SU-DHL-6 (cell line): ENCODE measurements around the gene IGF2R.
"Not testable (repeated sequence)": the region's sequence is repeated elsewhere in the genome, so short reads cannot be mapped to it uniquely, and the experiment has no call there.

Source experiments
- H2AFZ ChIP-seq: fragments of 200-600 bp; sonication (generic); 2 replicates; pipeline ENCODE4 v1.6.1; 2014; ENCODE audit warnings: low read depth, mild to moderate bottlenecking, moderate library complexity, mixed read lengths, antibody characterized with exemption, low read length; ENCODE audit not compliant: severe bottlenecking
- H3F3A ChIP-seq: fragments of 200-600 bp; shearing (Covaris generic); 2 replicates; pipeline ENCODE4 v1.6.0; 2016; ENCODE audit warnings: antibody characterized with exemption, mild to moderate bottlenecking; ENCODE audit not compliant: insufficient read depth
- H3K27ac ChIP-seq: fragments of 200-600 bp; sonication (generic); 2 replicates; pipeline ENCODE4 v1.5.1; 2016; ENCODE audit warnings: low read depth, mild to moderate bottlenecking, low read length, moderate library complexity, mixed read lengths
- H3K27me3 ChIP-seq: fragments of 200-600 bp; sonication (generic), shearing (Covaris generic); 2 replicates; pipeline ENCODE4 v1.6.0; 2014; ENCODE audit warnings: mild to moderate bottlenecking, low read length
- H3K36me3 ChIP-seq: fragments of 200-600 bp; sonication (generic); 2 replicates; pipeline ENCODE4 v1.6.1; 2014; ENCODE audit warnings: mild to moderate bottlenecking, low read length, mixed read lengths
- H3K4me2 ChIP-seq: fragments of 300-600, 200-600 bp; shearing (Covaris generic), sonication (generic); 2 replicates; pipeline ENCODE4 v1.6.0; 2014; ENCODE audit warnings: low read length, low read depth, mild to moderate bottlenecking; ENCODE audit not compliant: poor library complexity, severe bottlenecking
- H3K4me3 ChIP-seq: fragments of 200-600 bp; sonication (generic); 2 replicates; pipeline ENCODE4 v1.5.1; 2014; ENCODE audit warnings: antibody characterized with exemption, low read length, mild to moderate bottlenecking, mixed read lengths; ENCODE audit not compliant: insufficient read depth, poor library complexity, severe bottlenecking
- H3K79me2 ChIP-seq: fragments of 200-600 bp; sonication (generic); 2 replicates; pipeline ENCODE4 v1.6.1; 2014; ENCODE audit warnings: mild to moderate bottlenecking, low read length, moderate library complexity; ENCODE audit not compliant: insufficient read depth
- H3K9ac ChIP-seq: fragments of 200-600 bp; sonication (generic); 2 replicates; pipeline ENCODE4 v1.7.0; 2014; ENCODE audit warnings: mild to moderate bottlenecking, low read length
- H3K9me2 ChIP-seq: fragments of 200-600 bp; sonication (generic); replicated peaks from 2 replicates; pipeline ENCODE4 v1.6.1; 2014; ENCODE audit warnings: low read length; ENCODE audit not compliant: insufficient read depth
- H3K9me3 ChIP-seq: fragments of 200-600 bp; sonication (generic); 2 replicates; pipeline ENCODE4 v1.6.1; 2014; ENCODE audit warnings: low read length, mixed read lengths; ENCODE audit not compliant: insufficient read depth
- H4K20me1 ChIP-seq: fragments of 200-600 bp; sonication (generic); 2 replicates; pipeline ENCODE4 v1.6.1; 2014; ENCODE audit warnings: low read depth, mild to moderate bottlenecking, antibody characterized with exemption, low read length, moderate library complexity, mixed read lengths
- EZH2phosphoT487 ChIP-seq: fragments of 200-600 bp; sonication (generic), shearing (Covaris generic); conservative IDR thresholded peaks from 2 replicates; pipeline ENCODE4 v1.6.1; 2018; ENCODE audit warnings: mild to moderate bottlenecking, antibody characterized with exemption, low read length, moderate library complexity, mixed read lengths
- TF ChIP-seq, protein P1 (sequence below): fragments of 200-600 bp; sonication (generic); IDR thresholded peaks from one replicate; pipeline ENCODE4 v1.5.1; 2017; ENCODE audit warnings: antibody characterized with exemption, mild to moderate bottlenecking, low read length, moderate library complexity; ENCODE audit not compliant: insufficient read depth, poor library complexity, severe bottlenecking

IGF2R gene

DNA sequence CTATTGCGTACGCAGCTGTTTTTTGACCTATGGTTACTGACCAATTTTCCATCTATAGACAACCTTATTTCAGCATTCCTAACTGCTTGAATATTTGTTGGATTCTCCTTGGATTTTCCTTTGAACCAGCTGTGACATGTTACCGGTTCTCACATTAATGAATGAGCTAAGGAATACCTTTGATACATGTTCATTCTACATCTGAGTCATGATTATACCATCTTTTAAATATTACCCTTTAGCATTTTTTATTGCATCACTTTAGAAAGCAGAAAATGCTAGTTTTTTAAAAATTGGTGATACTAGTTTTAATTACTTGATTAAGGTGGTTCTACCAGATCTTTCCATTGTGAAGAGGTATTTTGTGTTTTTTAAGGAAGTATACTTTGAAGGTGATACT lies 1.9 kb upstream of the IGF2R start:
- Histone ChIP-seq H2AFZ (no peak overlapping the region), H3K36me3 (no peaks in the 10 kb centered on the region), H3K9me3 (no peaks in the 10 kb centered on the region), H3K4me3 (no peak overlapping the region), H3K27ac (no peak overlapping the region), H3F3A (0 out of 2 replicates have a peak, but pooled peaks cover 3% of the 10 kb centered on the region), H3K9me2 (no peaks in the 10 kb centered on the region), H3K79me2 (peaks cover 27% of the 10 kb centered on the region), H3K9ac (no peak overlapping the region), H4K20me1 (0 out of 2 replicates have a peak, but pooled peaks cover 3% of the 10 kb centered on the region), H3K4me2 (no peak overlapping the region), H3K27me3 (no peaks in the 10 kb centered on the region)
- no peak for TF ChIP-seq EZH2phosphoT487
- TF ChIP-seq, protein P1, sequence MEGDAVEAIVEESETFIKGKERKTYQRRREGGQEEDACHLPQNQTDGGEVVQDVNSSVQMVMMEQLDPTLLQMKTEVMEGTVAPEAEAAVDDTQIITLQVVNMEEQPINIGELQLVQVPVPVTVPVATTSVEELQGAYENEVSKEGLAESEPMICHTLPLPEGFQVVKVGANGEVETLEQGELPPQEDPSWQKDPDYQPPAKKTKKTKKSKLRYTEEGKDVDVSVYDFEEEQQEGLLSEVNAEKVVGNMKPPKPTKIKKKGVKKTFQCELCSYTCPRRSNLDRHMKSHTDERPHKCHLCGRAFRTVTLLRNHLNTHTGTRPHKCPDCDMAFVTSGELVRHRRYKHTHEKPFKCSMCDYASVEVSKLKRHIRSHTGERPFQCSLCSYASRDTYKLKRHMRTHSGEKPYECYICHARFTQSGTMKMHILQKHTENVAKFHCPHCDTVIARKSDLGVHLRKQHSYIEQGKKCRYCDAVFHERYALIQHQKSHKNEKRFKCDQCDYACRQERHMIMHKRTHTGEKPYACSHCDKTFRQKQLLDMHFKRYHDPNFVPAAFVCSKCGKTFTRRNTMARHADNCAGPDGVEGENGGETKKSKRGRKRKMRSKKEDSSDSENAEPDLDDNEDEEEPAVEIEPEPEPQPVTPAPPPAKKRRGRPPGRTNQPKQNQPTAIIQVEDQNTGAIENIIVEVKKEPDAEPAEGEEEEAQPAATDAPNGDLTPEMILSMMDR = no peak

GRCh38 chr6:159967621-159968020 lies 1.3 kb upstream of the IGF2R start:
- not testable (repeated sequence) for H3K4me3 ChIP-seq, H3K9me3 ChIP-seq, H2AFZ ChIP-seq, H4K20me1 ChIP-seq, H3K36me3 ChIP-seq, H3K27me3 ChIP-seq, H3K9me2 ChIP-seq, H3F3A ChIP-seq, H3K27ac ChIP-seq
- Histone ChIP-seq H3K4me2 (peak overlapping the region; percentile 98), H3K9ac (peak overlapping the region; percentile 87; the same call in 1 of the 2 replicates), H3K79me2 (peaks cover 33% of the 10 kb centered on the region)

DNA sequence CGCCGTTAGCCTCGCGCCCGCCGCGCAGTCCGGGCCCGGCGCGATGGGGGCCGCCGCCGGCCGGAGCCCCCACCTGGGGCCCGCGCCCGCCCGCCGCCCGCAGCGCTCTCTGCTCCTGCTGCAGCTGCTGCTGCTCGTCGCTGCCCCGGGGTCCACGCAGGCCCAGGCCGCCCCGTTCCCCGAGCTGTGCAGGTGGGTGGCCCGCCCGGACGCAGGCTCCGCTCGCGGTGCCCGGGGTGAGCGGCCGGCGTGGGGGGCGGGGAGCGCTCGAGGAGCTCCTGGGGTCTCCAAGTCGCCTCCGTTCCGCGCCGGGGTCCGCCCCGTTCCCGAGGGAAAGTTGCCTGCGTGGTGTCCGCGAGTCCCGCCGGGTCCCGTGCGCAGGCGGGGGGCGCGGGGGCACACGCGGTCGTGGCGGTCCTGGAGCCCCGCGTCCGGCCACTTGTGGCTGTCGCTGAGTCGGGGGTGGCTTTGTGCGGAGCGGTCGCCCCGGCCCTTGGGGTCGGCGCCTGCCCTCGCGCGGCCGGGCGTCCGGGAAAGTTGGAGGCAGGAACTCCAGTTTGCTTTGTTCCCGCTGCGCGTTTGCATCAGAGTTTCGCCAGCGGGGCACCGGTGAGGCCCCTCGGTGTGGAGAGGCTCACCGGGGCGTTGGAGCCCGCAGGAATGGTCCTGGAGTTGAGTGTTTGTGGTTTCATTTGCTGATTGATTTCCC lies 476 bp downstream of the IGF2R start:
- no peak overlapping the region for H3K27ac ChIP-seq
- no peaks in the 10 kb centered on the region for H3K27me3 ChIP-seq
- peak overlapping the region; percentile 88 for H3K9ac ChIP-seq
- H3F3A ChIP-seq = 0 out of 2 replicates have a peak, but pooled peaks cover 3% of the 10 kb centered on the region
- H3K4me3 ChIP-seq = peak overlapping the region; percentile 81
- no peaks in the 10 kb centered on the region for H3K9me3 ChIP-seq
- peak overlapping the region; percentile 12 for H2AFZ ChIP-seq
- H3K79me2 ChIP-seq = peaks cover 48% of the 10 kb centered on the region
- peaks cover 22% of the 10 kb centered on the region for H4K20me1 ChIP-seq
- TF ChIP-seq EZH2phosphoT487 = no peak
- TF ChIP-seq, protein P1 = no peak
- peak overlapping the region; percentile 67 for H3K4me2 ChIP-seq
- H3K36me3 ChIP-seq = no peaks in the 10 kb centered on the region
- no peaks in the 10 kb centered on the region for H3K9me2 ChIP-seq

DNA sequence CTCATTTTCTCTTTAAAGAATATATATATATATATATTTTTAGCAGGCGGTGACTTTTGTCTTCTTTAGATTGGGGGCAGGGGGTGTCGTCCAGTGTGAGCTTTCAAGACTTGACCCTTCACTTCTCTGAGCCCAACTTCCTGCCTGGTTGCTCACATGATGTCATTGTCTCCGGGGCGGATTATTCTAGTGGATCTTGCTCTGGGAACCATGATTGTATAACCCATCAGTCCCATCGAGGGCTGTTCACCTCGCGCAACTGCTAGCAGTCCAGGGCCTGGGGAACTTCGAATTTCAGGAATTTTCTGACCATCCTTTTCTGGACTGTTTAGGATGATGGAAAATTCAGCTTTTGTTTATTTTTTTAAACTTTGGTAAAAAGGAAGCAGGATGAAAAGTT lies 1.0 kb downstream of the IGF2R start:
- 0 out of 2 replicates have a peak, but pooled peaks cover 3% of the 10 kb centered on the region for H3F3A ChIP-seq
- TF ChIP-seq, protein P1 = no peak
- TF ChIP-seq EZH2phosphoT487 = no peak
- peak overlapping the region; percentile 81 for H3K4me3 ChIP-seq
- no peaks in the 10 kb centered on the region for H3K9me2 ChIP-seq
- H3K4me2 ChIP-seq = peak overlapping the region; percentile 67
- H3K9me3 ChIP-seq = no peaks in the 10 kb centered on the region
- H3K36me3 ChIP-seq = no peaks in the 10 kb centered on the region
- no peaks in the 10 kb centered on the region for H3K27me3 ChIP-seq
- H2AFZ ChIP-seq = no peak overlapping the region
- peaks cover 24% of the 10 kb centered on the region for H4K20me1 ChIP-seq
- H3K27ac ChIP-seq = no peak overlapping the region
- peaks cover 54% of the 10 kb centered on the region for H3K79me2 ChIP-seq
- peak overlapping the region; percentile 88 for H3K9ac ChIP-seq
